ENCODE measurements around the gene NCAPG2.

- TF ChIP-seq CTCF (conservative IDR thresholded peaks at IDR 0.05) (no peak), EZH2 (IDR thresholded peaks at IDR 0.05; ENCODE audit: low read depth) (no peak)
Observed at GRCh38 chr7:158591944-158592343, 112.7 kb downstream of the NCAPG2 start.
